SJSA1 (cell line): ENCODE measurements around the gene RAD51B. TPM values are rescaled to one million over a fixed set of nuclear protein-coding genes. Genes with fewer than 3 reads are reported as not detected.

Source experiments
- DNase-seq, 2 experiments: peaks; one replicate each; pipeline ENCODE4 v3.0.0-alpha.2; 2015 to 2020; ENCODE audit warnings: low spot score in 2 of 2, low read depth in 1 of 2
- H3K27ac ChIP-seq: fragments of 250-450 bp; sonication (Bioruptor Pico); 2 replicates; pipeline ENCODE4 v1.5.1; 2020; ENCODE audit warnings: mild to moderate bottlenecking, moderate library complexity
- H3K27me3 ChIP-seq: fragments of 250-450 bp; sonication (Bioruptor Pico); replicated peaks from 2 replicates; pipeline ENCODE4 v1.5.1; 2020; ENCODE audit warnings: mild to moderate bottlenecking, moderate library complexity
- H3K36me3 ChIP-seq: fragments of 250-450 bp; sonication (Bioruptor Pico); 2 replicates; pipeline ENCODE4 v1.5.1; 2020; ENCODE audit warnings: mild to moderate bottlenecking
- H3K4me1 ChIP-seq: fragments of 250-450 bp; sonication (Bioruptor Pico); replicated peaks from 2 replicates; pipeline ENCODE4 v1.6.1; 2021; ENCODE audit warnings: mild to moderate bottlenecking
- H3K4me3 ChIP-seq: fragments of 250-450 bp; sonication (Bioruptor Pico); 2 replicates; pipeline ENCODE4 v1.5.1; 2020; ENCODE audit warnings: mild to moderate bottlenecking
- H3K9me3 ChIP-seq: fragments of 250-450 bp; sonication (Bioruptor Pico); replicated peaks from 2 replicates; pipeline ENCODE4 v1.5.1; 2020; ENCODE audit warnings: mild to moderate bottlenecking
- total RNA-seq: library from RNA; depleted of rRNA; stranded (reverse); fragments of >200 nt; shearing (Covaris generic); gene quantifications from 2 replicates; pipeline ENCODE4 v1.2.3, GENCODE V29; 2014

Gene RAD51B
- total RNA-seq, 1 experiment from 2014 or later, result 4.7 TPM

DNA sequence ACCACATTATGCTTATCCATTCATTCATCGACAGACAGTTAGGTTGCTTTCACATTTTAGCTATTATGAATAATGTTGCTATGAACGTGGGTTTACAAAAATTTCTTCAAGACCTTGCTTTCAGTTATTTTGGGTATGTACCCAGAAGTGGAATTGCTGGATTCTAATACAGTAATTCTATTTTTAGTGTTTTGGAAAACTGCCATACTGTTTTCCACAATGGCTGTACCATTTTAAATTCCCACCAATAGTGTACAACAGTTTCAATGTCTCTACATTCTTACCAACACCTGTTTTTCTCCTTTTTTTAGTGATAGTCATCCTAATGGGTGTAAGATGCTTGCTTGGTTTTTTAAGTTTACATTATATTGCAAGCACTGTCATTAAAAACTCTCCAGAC is 825.8 kb downstream of the RAD51B start:
- DNase-seq, result no peak
- Histone ChIP-seq H3K27me3 (no peaks in the 10 kb centered on the region), H3K36me3 (no peaks in the 10 kb centered on the region), H3K4me3 (no peak overlapping the region), H3K9me3 (no peaks in the 10 kb centered on the region), H3K4me1 (no peaks in the 10 kb centered on the region), H3K27ac (no peak overlapping the region)

DNA sequence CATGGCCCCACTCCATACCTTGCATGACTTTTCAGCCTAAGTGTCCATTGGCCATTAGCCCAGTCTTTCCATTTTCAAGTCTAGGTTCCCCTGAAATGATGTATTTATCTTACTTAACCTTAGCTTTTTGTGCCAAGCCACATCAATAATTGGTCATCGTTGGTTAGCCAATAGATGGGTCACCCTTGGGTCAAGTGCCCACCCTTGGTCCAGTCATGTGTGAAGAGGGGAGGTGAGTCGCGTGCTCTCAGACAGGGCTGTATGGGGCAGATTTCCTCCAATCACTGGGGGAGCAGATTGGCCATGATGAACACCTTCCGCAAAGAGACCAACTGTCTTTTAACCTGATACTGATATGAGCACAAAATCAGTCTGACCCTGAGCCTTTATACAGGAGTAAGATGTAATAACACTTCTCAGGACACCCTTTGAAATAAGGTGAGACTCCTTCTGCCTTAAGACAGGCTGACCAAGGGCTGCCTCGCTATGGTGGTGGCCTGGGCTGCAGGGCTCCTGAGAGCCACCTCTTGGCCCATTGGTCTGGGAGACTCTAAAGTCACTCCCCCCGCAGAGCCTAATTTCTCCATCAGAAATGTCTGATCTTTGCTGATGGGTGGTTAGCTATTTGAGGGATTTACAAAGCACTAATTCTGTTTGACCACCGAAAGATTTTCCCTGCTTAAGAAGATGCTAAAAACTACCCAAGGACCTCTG is 830.1 kb downstream of the RAD51B start:
- no peaks in the 10 kb centered on the region for H3K36me3 ChIP-seq
- H3K27me3 ChIP-seq, result no peaks in the 10 kb centered on the region
- peak in 1 of 2 experiments; percentile 14 for DNase-seq
- H3K27ac ChIP-seq, result no peak overlapping the region
- no peaks in the 10 kb centered on the region for H3K9me3 ChIP-seq
- no peak overlapping the region for H3K4me3 ChIP-seq
- peaks cover 8% of the 10 kb centered on the region for H3K4me1 ChIP-seq

DNA sequence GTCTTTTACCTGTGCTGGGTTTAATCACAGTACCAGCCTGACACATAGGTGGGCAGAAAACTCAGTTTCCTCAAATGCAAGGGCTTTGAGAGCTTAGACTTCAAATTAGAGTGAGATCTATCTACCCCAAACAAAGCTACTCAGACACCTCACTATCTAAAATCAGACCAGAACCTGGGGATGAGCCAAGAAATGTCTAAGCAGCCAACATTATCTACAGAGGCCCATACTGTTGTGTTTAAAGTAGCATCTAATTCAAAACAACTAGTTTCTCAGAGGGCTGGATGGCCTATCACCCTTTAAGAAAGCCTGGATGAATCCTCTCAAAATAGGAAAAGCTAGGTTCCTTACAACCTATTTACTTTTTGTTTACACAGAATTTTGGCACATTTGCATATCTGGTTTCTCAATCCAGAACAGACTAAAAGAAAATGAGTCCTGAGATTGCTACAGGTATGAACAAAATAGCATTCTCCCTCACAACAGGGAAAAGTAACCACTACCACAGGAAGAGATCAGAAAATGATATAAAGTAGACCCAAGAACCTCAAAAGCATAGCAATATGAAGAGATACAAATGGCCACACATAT is 830.9 kb downstream of the RAD51B start:
- Histone ChIP-seq H3K4me3 (no peak overlapping the region), H3K27me3 (no peaks in the 10 kb centered on the region), H3K27ac (no peak overlapping the region), H3K9me3 (no peaks in the 10 kb centered on the region), H3K36me3 (no peaks in the 10 kb centered on the region), H3K4me1 (peaks cover 8% of the 10 kb centered on the region)
- DNase-seq, result no peak

DNA sequence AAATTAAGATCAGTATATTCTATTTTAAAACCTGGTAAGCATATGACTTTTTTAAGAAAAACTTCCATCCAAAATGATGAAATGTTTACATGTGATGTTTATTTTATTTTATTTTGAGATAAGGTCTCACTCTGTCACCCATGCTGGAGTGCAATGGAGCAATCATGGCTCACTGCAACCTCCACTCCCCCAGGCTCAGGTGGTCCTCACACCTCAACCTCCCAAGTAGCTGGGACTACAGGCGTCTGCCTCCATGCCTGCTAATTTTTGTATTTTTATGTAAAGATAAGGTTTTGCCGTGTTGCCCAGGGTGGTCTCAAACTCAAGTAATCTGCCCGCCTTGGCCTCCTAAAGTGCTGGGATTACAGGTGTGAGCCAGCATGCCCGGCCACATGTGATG is 831.5 kb downstream of the RAD51B start:
- DNase-seq, result peak in 1 of 2 experiments; percentile 4
- H3K36me3 ChIP-seq, result no peaks in the 10 kb centered on the region
- H3K4me1 ChIP-seq, result peaks cover 12% of the 10 kb centered on the region
- no peak overlapping the region for H3K27ac ChIP-seq
- no peaks in the 10 kb centered on the region for H3K9me3 ChIP-seq
- H3K4me3 ChIP-seq, result no peak overlapping the region
- H3K27me3 ChIP-seq, result no peaks in the 10 kb centered on the region

DNA sequence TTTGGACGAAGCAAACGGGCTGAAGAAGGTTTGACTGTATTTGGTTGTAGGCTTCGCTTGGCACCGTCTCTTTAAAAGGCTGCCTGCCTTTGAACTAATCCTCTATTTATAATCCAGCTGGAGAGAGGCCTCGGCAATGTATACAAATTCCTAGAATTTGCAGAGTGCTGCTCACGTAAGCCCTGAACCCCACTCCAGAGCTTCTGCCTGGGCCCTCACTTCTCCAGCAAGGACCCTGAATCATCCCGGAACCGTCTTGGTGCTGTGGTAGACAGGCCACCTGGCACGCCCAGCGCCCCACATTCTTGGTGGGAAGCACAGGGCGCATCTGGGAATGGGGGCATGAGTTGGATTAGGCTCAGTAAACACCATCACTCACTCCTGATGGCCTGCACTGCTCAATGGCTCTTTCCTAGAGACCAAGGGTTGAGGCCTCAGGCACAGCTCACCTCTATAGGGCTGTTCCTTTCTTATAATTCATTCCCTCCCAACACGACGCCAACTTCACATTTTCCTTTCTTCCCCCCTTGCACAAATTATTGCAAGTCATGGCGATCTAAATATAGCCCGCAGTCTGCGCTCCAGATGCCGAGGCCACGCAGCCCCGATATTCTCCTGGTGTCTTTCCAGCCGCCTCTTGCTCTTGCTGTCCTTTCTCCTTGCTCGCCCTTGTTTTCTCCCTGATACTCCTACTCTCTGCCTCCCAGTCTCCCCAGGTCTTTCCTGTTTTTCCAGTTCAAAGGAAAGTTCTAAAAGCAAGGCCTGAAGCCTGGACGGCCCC is 832.3 kb downstream of the RAD51B start:
- Histone ChIP-seq H3K4me1 (peaks cover 16% of the 10 kb centered on the region), H3K4me3 (no peak overlapping the region), H3K9me3 (no peaks in the 10 kb centered on the region), H3K27ac (no peak overlapping the region), H3K27me3 (no peaks in the 10 kb centered on the region), H3K36me3 (no peaks in the 10 kb centered on the region)
- DNase-seq, result no peak

DNA sequence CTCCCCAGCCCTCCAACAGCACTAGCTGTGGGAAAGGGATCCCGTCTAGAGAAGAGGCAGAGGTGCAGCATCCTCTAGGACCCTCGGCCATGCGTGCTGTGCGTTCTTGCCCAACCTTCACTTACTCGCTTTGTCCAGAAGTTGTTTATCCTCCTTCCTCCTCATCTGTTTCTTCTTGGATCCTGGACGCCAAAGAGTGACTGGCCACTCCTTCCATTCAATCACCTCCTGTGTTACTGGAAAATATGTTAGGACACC is 832.8 kb downstream of the RAD51B start:
- Histone ChIP-seq H3K9me3 (no peaks in the 10 kb centered on the region), H3K27ac (no peak overlapping the region), H3K4me3 (no peak overlapping the region), H3K4me1 (peaks cover 16% of the 10 kb centered on the region), H3K27me3 (no peaks in the 10 kb centered on the region), H3K36me3 (no peaks in the 10 kb centered on the region)
- no peak for DNase-seq

DNA sequence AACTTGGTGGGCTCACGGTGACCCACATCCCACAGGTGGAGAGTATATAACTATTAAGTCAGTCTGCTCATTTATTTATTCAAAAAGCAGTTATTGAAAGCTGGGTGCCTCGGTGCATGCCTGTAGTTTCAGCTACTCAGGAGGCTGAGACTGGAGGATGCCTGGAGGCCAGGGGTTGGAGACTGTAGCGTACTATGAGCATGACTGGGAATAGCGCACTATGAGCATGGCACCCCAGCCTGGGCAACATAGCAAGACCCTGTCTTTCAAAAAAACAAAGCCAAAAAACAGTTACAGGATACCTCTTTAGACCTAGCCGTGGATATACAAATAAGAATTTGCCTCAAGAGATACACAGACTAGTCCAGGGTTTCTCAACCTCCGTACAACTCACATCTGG is 833.5 kb downstream of the RAD51B start:
- Histone ChIP-seq H3K36me3 (no peaks in the 10 kb centered on the region), H3K9me3 (no peaks in the 10 kb centered on the region), H3K4me3 (no peak overlapping the region), H3K27me3 (no peaks in the 10 kb centered on the region), H3K27ac (no peak overlapping the region), H3K4me1 (peaks cover 16% of the 10 kb centered on the region)
- DNase-seq, result no peak

DNA sequence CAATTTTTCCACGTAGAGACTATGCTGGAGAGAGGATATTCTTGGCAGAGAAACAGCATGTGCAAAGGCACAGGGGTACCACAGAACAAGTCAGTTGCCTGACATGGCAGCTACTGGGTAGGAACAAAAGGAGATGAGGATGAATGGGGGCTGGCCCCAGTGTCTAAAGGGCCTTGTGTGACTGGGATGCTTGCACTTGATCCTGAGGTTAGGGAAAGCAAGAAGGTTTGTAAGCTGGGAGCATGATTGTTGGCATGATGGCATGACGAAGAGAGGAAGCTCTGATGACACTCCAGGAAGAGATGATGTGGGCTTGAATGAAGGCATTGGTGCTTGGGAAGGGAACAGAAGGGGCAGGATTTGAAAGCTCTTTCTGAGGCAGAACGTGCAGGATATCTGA is 834.2 kb downstream of the RAD51B start:
- no peaks in the 10 kb centered on the region for H3K9me3 ChIP-seq
- no peaks in the 10 kb centered on the region for H3K36me3 ChIP-seq
- no peaks in the 10 kb centered on the region for H3K27me3 ChIP-seq
- DNase-seq, result peak in 1 of 2 experiments; percentile 11
- H3K4me1 ChIP-seq, result peaks cover 18% of the 10 kb centered on the region
- no peak overlapping the region for H3K4me3 ChIP-seq
- H3K27ac ChIP-seq, result no peak overlapping the region

DNA sequence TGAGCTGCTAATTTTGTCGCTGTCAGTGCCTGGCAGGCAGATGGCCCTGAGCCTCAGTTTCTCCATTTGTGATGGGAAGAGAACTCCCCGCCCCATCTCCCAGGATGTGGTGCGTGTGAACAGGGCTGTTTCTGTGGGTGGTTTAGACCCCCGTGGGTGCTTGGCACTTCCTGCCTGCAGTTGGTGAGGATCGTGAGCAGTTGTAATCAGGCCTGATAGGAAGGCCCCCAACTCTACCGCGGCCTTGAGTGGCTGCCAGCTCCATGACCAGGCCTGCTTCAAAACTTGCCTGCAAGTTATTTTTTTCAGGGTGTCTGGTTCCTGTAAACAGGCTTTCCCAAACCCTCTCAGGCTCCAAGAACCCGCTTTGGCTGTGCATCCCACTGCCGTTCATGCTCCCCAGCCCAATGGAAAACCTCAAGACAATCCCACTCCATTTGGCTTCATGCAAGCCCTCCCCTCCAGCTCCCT is 834.9 kb downstream of the RAD51B start:
- no peaks in the 10 kb centered on the region for H3K27me3 ChIP-seq
- peaks cover 25% of the 10 kb centered on the region for H3K4me1 ChIP-seq
- no peak overlapping the region for H3K4me3 ChIP-seq
- DNase-seq, result no peak
- H3K9me3 ChIP-seq, result no peaks in the 10 kb centered on the region
- H3K27ac ChIP-seq, result no peak overlapping the region
- no peaks in the 10 kb centered on the region for H3K36me3 ChIP-seq

DNA sequence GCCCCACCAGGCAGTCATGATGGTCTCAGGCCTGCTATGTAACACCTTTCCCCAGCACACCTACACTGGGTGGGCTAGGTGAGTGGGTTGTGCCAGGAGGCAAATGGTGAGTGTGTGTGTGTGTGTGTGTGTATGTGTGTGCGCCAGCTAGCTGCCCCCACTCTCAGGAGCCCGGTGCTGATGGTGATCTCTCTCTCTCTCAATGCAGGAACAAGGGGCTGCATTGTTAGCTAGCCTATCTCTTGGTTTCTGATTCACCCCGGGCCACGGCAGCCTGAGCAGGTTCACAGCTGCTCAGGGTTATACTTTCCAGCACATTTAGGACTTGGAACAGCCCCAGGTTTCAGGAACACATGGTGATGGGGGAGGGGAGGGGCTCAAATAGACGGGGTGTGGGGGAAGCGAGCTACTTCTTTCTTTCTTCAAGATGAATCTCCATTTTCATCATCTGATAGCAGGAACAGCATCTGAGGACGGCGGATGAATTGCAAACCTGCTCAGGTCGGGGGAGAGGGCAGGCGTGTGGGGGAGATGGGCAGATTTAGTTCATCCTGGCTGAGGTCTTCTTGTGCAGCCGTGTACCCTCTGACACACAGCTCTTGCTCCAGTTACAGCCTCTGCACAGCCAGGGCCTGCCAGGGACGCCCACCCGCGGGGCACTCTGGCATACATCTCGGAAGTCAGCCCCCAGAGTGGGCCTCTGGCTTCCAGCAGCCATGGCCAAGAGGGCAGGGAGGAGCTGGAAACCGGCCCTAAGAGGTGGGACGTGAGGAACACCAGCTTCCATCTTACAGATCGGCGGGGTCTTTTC is 835.6 kb downstream of the RAD51B start:
- Histone ChIP-seq H3K4me1 (peaks cover 27% of the 10 kb centered on the region), H3K9me3 (no peaks in the 10 kb centered on the region)
- no peak for DNase-seq

DNA sequence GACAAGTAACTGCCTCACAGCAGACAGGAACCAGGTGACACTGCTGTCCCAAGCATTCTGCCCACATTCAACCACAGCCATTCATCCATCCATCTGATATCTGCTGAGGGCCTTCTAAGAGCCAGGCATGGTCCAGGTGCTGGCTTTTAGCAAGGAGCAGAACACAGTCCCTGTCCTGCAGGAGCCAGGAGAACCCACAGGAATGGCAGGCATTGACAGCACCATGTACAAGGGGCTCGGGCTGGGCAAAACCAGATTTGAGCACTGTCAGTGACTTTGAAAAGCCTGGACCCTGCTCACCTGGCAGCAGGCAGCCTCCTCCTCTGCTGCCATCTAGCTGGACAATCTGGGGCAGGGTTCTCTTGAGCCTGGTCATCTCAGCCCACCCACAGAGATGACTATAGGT is 836.3 kb downstream of the RAD51B start:
- H3K27ac ChIP-seq, result no peak overlapping the region

More for the DNA sequence above, 835.6 kb downstream of the RAD51B start:
- Histone ChIP-seq H3K36me3 (no peaks in the 10 kb centered on the region), H3K27me3 (no peaks in the 10 kb centered on the region), H3K27ac (no peak overlapping the region), H3K4me3 (no peak overlapping the region)

DNA sequence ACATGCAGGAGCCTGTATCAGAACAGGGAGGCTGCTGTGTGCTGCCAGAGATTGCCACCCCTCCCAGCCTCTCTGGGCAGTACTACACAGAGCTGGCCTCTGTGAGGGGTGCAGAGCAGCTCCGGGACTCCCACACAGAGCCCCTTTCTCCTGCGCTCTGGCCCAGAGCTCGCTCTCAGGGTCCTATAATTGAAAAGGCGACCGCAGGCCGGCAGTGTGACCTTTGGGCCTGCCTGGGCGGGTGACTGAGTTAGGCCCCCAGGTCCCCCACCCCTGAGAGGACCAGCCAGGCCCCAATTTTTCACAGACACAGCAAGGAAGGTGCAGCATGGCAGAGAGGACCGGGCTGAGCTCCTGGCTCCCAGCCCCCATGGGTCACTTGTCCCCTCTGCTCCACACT is 836.9 kb downstream of the RAD51B start:
- Histone ChIP-seq H3K4me1 (peaks cover 22% of the 10 kb centered on the region), H3K27ac (no peak overlapping the region), H3K9me3 (no peaks in the 10 kb centered on the region), H3K4me3 (no peak overlapping the region), H3K27me3 (no peaks in the 10 kb centered on the region), H3K36me3 (no peaks in the 10 kb centered on the region)
- no peak for DNase-seq

More for the DNA sequence above, 836.3 kb downstream of the RAD51B start:
- DNase-seq, result peak in 1 of 2 experiments; percentile 15
- Histone ChIP-seq H3K9me3 (no peaks in the 10 kb centered on the region), H3K36me3 (no peaks in the 10 kb centered on the region), H3K27me3 (no peaks in the 10 kb centered on the region), H3K4me1 (peaks cover 27% of the 10 kb centered on the region), H3K4me3 (no peak overlapping the region)

DNA sequence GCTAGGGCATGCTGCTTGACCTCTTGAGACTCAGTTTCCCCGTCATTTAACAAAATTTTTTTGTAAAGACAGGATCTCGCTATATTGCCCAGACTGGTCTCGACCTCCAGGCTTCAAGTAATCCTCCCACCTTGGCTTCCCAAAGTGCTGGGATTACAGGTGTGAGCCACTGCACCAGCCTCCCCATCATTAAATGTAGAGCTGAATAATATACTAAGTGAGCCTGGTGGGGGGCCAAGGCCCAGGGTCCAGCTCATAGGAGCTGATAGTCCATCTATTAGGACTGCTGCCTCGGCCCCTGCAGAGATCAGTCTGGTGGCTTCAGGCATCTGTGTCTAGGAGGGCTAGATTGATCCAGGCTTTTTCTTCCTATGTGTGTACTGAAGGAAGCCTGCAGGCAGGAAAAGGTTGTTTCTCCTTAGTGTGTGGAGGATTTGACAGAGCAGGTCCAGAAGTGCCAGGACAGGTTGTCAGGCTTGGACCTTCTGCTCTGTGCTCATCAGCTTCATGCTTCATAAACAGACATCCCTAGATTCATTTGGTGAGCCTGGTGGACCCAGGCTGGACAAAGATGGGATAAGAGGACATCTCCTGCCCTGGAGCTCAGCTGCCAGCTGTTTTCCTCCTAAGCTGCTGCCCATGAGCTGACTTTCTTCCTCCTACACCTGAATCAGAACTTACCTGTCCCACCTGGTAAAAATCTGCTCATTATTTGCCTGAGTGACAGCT is 837.9 kb downstream of the RAD51B start:
- Histone ChIP-seq H3K4me3 (no peak overlapping the region), H3K27ac (no peak overlapping the region), H3K36me3 (no peaks in the 10 kb centered on the region), H3K9me3 (no peaks in the 10 kb centered on the region), H3K4me1 (peaks cover 19% of the 10 kb centered on the region), H3K27me3 (no peaks in the 10 kb centered on the region)
- DNase-seq, result no peak
